GM23338 (cell line): ENCODE data around the gene NKX6-1. TPM values are rescaled to one million over a fixed set of nuclear protein-coding genes. Genes with fewer than 3 reads are reported as not detected.

Experiments used
- ATAC-seq: fragments of 200-7000 bp; cut with Tn5 transposase; 3 replicates; pipeline ENCODE4 v1.9.1; 2020
- DNase-seq: peaks from one replicate; pipeline ENCODE4 v3.0.0-alpha.2; 2015; ENCODE audit warnings: low spot score
- H2AFZ ChIP-seq: fragments of 200-600 bp; sonication (generic); 2 replicates; pipeline ENCODE4 v1.8.0; 2016; ENCODE audit warnings: antibody characterized with exemption, mild to moderate bottlenecking, moderate library complexity
- H3F3A ChIP-seq: fragments of 200-600 bp; sonication (generic); replicated peaks from 2 replicates; pipeline ENCODE4 v1.8.0; 2017; ENCODE audit warnings: antibody characterized with exemption, mixed run types, low read depth
- H3K27ac ChIP-seq: fragments of 200-600 bp; sonication (generic); 2 replicates; pipeline ENCODE4 v1.6.1; 2016; ENCODE audit warnings: low read depth
- H3K27me3 ChIP-seq: fragments of 200-600 bp; sonication (generic); 2 replicates; pipeline ENCODE4 v1.8.0; 2016; ENCODE audit warnings: mild to moderate bottlenecking, mixed run types, moderate library complexity; ENCODE audit not compliant: insufficient read depth
- H3K36me3 ChIP-seq: fragments of 200-600 bp; sonication (generic); 2 replicates; pipeline ENCODE4 v1.8.0; 2016; ENCODE audit warnings: mild to moderate bottlenecking; ENCODE audit not compliant: insufficient read depth
- H3K4me1 ChIP-seq: fragments of 200-600 bp; sonication (generic); 2 replicates; pipeline ENCODE4 v1.8.0; 2016; ENCODE audit warnings: mild to moderate bottlenecking, moderate library complexity; ENCODE audit not compliant: insufficient read depth
- H3K4me2 ChIP-seq: fragments of 200-600 bp; sonication (generic); 2 replicates; pipeline ENCODE4 v1.7.1; 2017; ENCODE audit warnings: mixed run types
- H3K4me3 ChIP-seq: fragments of 200-600 bp; sonication (generic); 2 replicates; pipeline ENCODE4 v1.6.1; 2016; ENCODE audit warnings: mixed run types
- H3K79me2 ChIP-seq: fragments of 200-600 bp; sonication (generic); replicated peaks from 2 replicates; pipeline ENCODE4 v1.8.0; 2017; ENCODE audit warnings: mild to moderate bottlenecking; ENCODE audit not compliant: insufficient read depth
- H3K9me2 ChIP-seq: fragments of 200-600 bp; sonication (generic); 2 replicates; pipeline ENCODE4 v1.8.0; 2017; ENCODE audit not compliant: insufficient read depth
- H4K20me1 ChIP-seq: fragments of 200-600 bp; sonication (generic); replicated peaks from 2 replicates; pipeline ENCODE4 v1.8.0; 2017; ENCODE audit warnings: mild to moderate bottlenecking; ENCODE audit not compliant: insufficient read depth
- H3K27ac Mint-ChIP-seq: 2 replicates; pipeline ENCODE4 v1.8.0; 2020; ENCODE audit warnings: inconsistent platforms, mild to moderate bottlenecking, moderate library complexity, mixed read lengths
- H3K27me3 Mint-ChIP-seq: 3 replicates; pipeline ENCODE4 v1.8.0; 2022; ENCODE audit warnings: low read depth, mild to moderate bottlenecking, moderate library complexity, mixed read lengths, inconsistent platforms; ENCODE audit not compliant: insufficient read depth, poor library complexity
- H3K36me3 Mint-ChIP-seq: 3 replicates; pipeline ENCODE4 v1.8.0; 2021; ENCODE audit warnings: low read depth, mild to moderate bottlenecking, inconsistent platforms, moderate library complexity, mixed read lengths
- H3K4me1 Mint-ChIP-seq: 3 replicates; pipeline ENCODE4 v1.8.0; 2020; ENCODE audit warnings: mild to moderate bottlenecking, inconsistent platforms, mixed read lengths
- H3K4me3 Mint-ChIP-seq: 3 replicates; pipeline ENCODE4 v1.8.0; 2021; ENCODE audit warnings: moderate library complexity, mild to moderate bottlenecking, inconsistent platforms, mixed read lengths
- H3K9me3 Mint-ChIP-seq: 3 replicates; pipeline ENCODE4 v1.8.0; 2020; ENCODE audit warnings: moderate library complexity, mild to moderate bottlenecking, inconsistent platforms, mixed read lengths
- EZH2 ChIP-seq: fragments of 200-600 bp; sonication (generic); IDR thresholded peaks from one replicate; pipeline ENCODE4 v1.8.0; 2017; ENCODE audit warnings: antibody characterized with exemption, mild to moderate bottlenecking, low read depth; ENCODE audit not compliant: unreplicated experiment
- EZH2phosphoT487 ChIP-seq: fragments of 200-600 bp; sonication (generic); IDR thresholded peaks from one replicate; pipeline ENCODE4 v1.8.1; 2018; ENCODE audit warnings: antibody characterized with exemption; ENCODE audit not compliant: unreplicated experiment
- POLR2AphosphoS5 ChIP-seq: IDR thresholded peaks from 2 replicates; pipeline ENCODE4 v1.6.1; 2016; ENCODE audit warnings: antibody characterized with exemption, low read depth
- REST ChIP-seq: IDR thresholded peaks from one replicate; pipeline ENCODE4 v1.6.1; 2018; ENCODE audit warnings: antibody characterized with exemption; ENCODE audit not compliant: unreplicated experiment
- ZNF331 ChIP-seq: fragments of 250-450 bp; sonication (Bioruptor Pico); IDR thresholded peaks from 2 replicates; pipeline ENCODE4 v1.5.0; 2020; ENCODE audit warnings: low read depth, mild to moderate bottlenecking, moderate library complexity
- polyA plus RNA-seq: library from polyadenylated mRNA; unstranded; fragments of >200 nt; fragmentation: Nextera tagmentation; extraction: Ambion mirVana; gene quantifications from 2 replicates; pipeline ENCODE4 v1.2.1, GENCODE V29; 2016
- total RNA-seq: library from RNA; depleted of rRNA; stranded (reverse); fragments of >200 nt; shearing (Covaris generic); gene quantifications from 2 replicates; pipeline ENCODE4 v1.2.3, GENCODE V29; 2014
- TF ChIP-seq, protein P1 (sequence below), 2 experiments: fragments of 200-600 bp in 1 of 2; sonication (generic) in 1 of 2; conservative IDR thresholded peaks; 2 replicates each; pipeline versions ENCODE4 v1.5.1 to v1.6.1; 2016 to 2017; ENCODE audit warnings: antibody characterized with exemption in 2 of 2, low read depth in 2 of 2, mild to moderate bottlenecking in 2 of 2, moderate library complexity in 1 of 2
- TF ChIP-seq, protein P2 (sequence below): IDR thresholded peaks from 2 replicates; pipeline ENCODE4 v1.6.1; 2016; ENCODE audit warnings: antibody characterized with exemption

Gene NKX6-1
- total and polyA plus RNA-seq, 2 experiments from 2014 or later = 0.07 TPM; not detected in 1

GRCh38 chr4:84481077-84481859 lies 17.8 kb downstream of the NKX6-1 start:
- DNase-seq (peak; percentile 52), ATAC-seq (no peak)
- peak overlapping the region; percentile 79 for H3K4me2 ChIP-seq
- H3K4me3 Mint-ChIP-seq = peak overlapping the region; percentile 62
- H3K27me3 ChIP-seq = peaks cover 87% of the 10 kb centered on the region
- no peaks in the 10 kb centered on the region for H3K9me2 ChIP-seq
- no peaks in the 10 kb centered on the region for H3K9me3 Mint-ChIP-seq
- no peaks in the 10 kb centered on the region for H4K20me1 ChIP-seq
- peak overlapping the region; percentile 49 for H3K4me3 ChIP-seq
- peaks cover 29% of the 10 kb centered on the region for H3K4me1 ChIP-seq
- H3F3A ChIP-seq = peaks cover 22% of the 10 kb centered on the region
- peaks cover 73% of the 10 kb centered on the region for H3K27me3 Mint-ChIP-seq
- H3K4me1 Mint-ChIP-seq = peaks cover 29% of the 10 kb centered on the region
- H3K36me3 Mint-ChIP-seq = no peaks in the 10 kb centered on the region
- no peak overlapping the region for H3K27ac ChIP-seq
- no peak overlapping the region for H3K27ac Mint-ChIP-seq
- TF ChIP-seq EZH2phosphoT487 (peak; percentile 65), EZH2 (peak; percentile 90), REST (no peak), ZNF331 (CRISPR knock-in tag) (no peak)
- H3K79me2 ChIP-seq = no peaks in the 10 kb centered on the region
- no peak overlapping the region for H2AFZ ChIP-seq
- H3K36me3 ChIP-seq = no peaks in the 10 kb centered on the region

- H3K9me3 Mint-ChIP-seq = no peaks in the 10 kb centered on the region
- TF ChIP-seq, protein P1, sequence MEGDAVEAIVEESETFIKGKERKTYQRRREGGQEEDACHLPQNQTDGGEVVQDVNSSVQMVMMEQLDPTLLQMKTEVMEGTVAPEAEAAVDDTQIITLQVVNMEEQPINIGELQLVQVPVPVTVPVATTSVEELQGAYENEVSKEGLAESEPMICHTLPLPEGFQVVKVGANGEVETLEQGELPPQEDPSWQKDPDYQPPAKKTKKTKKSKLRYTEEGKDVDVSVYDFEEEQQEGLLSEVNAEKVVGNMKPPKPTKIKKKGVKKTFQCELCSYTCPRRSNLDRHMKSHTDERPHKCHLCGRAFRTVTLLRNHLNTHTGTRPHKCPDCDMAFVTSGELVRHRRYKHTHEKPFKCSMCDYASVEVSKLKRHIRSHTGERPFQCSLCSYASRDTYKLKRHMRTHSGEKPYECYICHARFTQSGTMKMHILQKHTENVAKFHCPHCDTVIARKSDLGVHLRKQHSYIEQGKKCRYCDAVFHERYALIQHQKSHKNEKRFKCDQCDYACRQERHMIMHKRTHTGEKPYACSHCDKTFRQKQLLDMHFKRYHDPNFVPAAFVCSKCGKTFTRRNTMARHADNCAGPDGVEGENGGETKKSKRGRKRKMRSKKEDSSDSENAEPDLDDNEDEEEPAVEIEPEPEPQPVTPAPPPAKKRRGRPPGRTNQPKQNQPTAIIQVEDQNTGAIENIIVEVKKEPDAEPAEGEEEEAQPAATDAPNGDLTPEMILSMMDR (conservative IDR thresholded peaks at IDR 0.05; ENCODE audit: low read depth in 2 of 2) = no peak
- no peak for TF ChIP-seq POLR2AphosphoS5
- TF ChIP-seq, protein P2, sequence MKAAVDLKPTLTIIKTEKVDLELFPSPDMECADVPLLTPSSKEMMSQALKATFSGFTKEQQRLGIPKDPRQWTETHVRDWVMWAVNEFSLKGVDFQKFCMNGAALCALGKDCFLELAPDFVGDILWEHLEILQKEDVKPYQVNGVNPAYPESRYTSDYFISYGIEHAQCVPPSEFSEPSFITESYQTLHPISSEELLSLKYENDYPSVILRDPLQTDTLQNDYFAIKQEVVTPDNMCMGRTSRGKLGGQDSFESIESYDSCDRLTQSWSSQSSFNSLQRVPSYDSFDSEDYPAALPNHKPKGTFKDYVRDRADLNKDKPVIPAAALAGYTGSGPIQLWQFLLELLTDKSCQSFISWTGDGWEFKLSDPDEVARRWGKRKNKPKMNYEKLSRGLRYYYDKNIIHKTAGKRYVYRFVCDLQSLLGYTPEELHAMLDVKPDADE = no peak
These were observed 19.0 kb downstream of the NKX6-1 start for GRCh38 chr4:84480082-84480481.

More at GRCh38 chr4:84480082-84480481, 19.0 kb downstream of the NKX6-1 start:
- Histone ChIP-seq H3F3A (peaks cover 22% of the 10 kb centered on the region), H2AFZ (no peak overlapping the region), H3K27me3 (peaks cover 75% of the 10 kb centered on the region), H3K27ac (no peak overlapping the region), H3K4me1 (peaks cover 29% of the 10 kb centered on the region), H3K79me2 (no peaks in the 10 kb centered on the region), H3K4me2 (peak overlapping the region; percentile 79; the same call in 1 of the 2 replicates), H4K20me1 (no peaks in the 10 kb centered on the region), H3K4me3 (peak overlapping the region; percentile 38; the same call in 1 of the 2 replicates), H3K36me3 (no peaks in the 10 kb centered on the region), H3K9me2 (no peaks in the 10 kb centered on the region)
- peaks cover 61% of the 10 kb centered on the region for H3K27me3 Mint-ChIP-seq
- peaks cover 29% of the 10 kb centered on the region for H3K4me1 Mint-ChIP-seq
- no peak overlapping the region for H3K27ac Mint-ChIP-seq
- H3K4me3 Mint-ChIP-seq = no peak overlapping the region
- ATAC-seq (peak; percentile 7), DNase-seq (peak; percentile 41)
- H3K36me3 Mint-ChIP-seq = no peaks in the 10 kb centered on the region
